Uterus (tissue), 4 donors: ENCODE results near the gene PYGM. TPM values are rescaled to one million over a fixed set of nuclear protein-coding genes. Genes with fewer than 3 reads are reported as not detected.

Experiments
- DNase-seq, 2 donors: peaks; one replicate each; pipeline ENCODE4 v3.0.0-alpha.2; 2019 to 2020
- H3K27ac ChIP-seq, 2 donors: fragments of 200-600 bp; sonication (generic); 1 replicate in 1 of 2; 2 replicates in 1 of 2; pipeline ENCODE4 v1.5.1; 2016 to 2018
- H3K27me3 ChIP-seq, 2 donors: fragments of 200-600 bp; sonication (generic); one replicate each; pipeline ENCODE4 v1.5.1; 2018 to 2019; ENCODE audit warnings: control low read depth in 1 of 2
- H3K36me3 ChIP-seq, 2 donors: fragments of 200-600 bp; sonication (generic); one replicate each; pipeline ENCODE4 v1.5.1; 2019; ENCODE audit warnings: control low read depth in 1 of 2
- H3K4me1 ChIP-seq, 2 donors: fragments of 200-600 bp; sonication (generic); one replicate each; pipeline ENCODE4 v1.5.1; 2018 to 2019; ENCODE audit warnings: control low read depth in 1 of 2
- H3K4me3 ChIP-seq, 2 donors: fragments of 200-600 bp; sonication (generic); 1 replicate in 1 of 2; 2 replicates in 1 of 2; pipeline ENCODE4 v1.5.1; 2018 to 2019; ENCODE audit warnings: mild to moderate bottlenecking in 1 of 2
- H3K9me3 ChIP-seq, 2 donors: fragments of 200-600 bp; sonication (generic); one replicate each; pipeline ENCODE4 v1.5.1; 2019; ENCODE audit warnings: control low read depth in 1 of 2
- CTCF ChIP-seq, 4 experiments: fragments of 200-600 bp in 2 of 4; fragments of 450-650 bp in 2 of 4; sonication (generic) in 2 of 4; IDR thresholded peaks; one replicate each; pipeline ENCODE4 v1.5.1; 2016 to 2019; ENCODE audit warnings: antibody characterized with exemption in 4 of 4, mild to moderate bottlenecking in 2 of 4, moderate library complexity in 1 of 4
- POLR2A ChIP-seq, 2 donors: fragments of 450-650 bp; IDR thresholded peaks; one replicate each; pipeline ENCODE4 v1.6.1; 2016; ENCODE audit warnings: antibody characterized with exemption in 2 of 2, mild to moderate bottlenecking in 1 of 2, moderate library complexity in 1 of 2
- intact Hi-C: fragments of 100-400 bp; cut with DNase I; formaldehyde crosslinking; loops from one replicate; pipeline ENCODE4 v1.15.1; 2023; ENCODE audit warnings: low total_unique reads
- total RNA-seq, 4 donors: library from RNA; depleted of rRNA in 3 of 4; stranded (reverse); fragments of >200 nt in 3 of 4; gene quantifications; one replicate each; pipeline versions ENCODE4 v1.1.0 to v1.2.4, GENCODE V29; 2014 to 2023
- donor health status: DM: yes; HTN: yes; CAD: no.

PYGM gene
- total RNA-seq, 4 donors from 2014 or later = 2.9 to 42.8 (median 11.4) TPM

GRCh38 chr11:64715110-64715509 is 44.7 kb downstream of the PYGM start:
- peaks cover 32 to 62% of the 10 kb centered on the region in 2 donors for H3K27me3 ChIP-seq
- no peak for TF ChIP-seq POLR2A (IDR thresholded peaks at IDR 0.05)
- no peak for TF ChIP-seq CTCF (IDR thresholded peaks at IDR 0.05)
- no peak overlapping the region for H3K4me3 ChIP-seq
- DNase-seq = no peak
- no peak overlapping the region for H3K27ac ChIP-seq
- intact Hi-C loops = no loop called here
- H3K9me3 ChIP-seq = no peaks in the 10 kb centered on the region
- peaks cover 0 to 13% of the 10 kb centered on the region in 2 donors for H3K4me1 ChIP-seq
- H3K36me3 ChIP-seq = no peaks in the 10 kb centered on the region

GRCh38 chr11:64714666-64715065 is 45.1 kb downstream of the PYGM start:
- Histone ChIP-seq H3K27me3 (peaks cover 32 to 64% of the 10 kb centered on the region in 2 donors), H3K4me3 (no peak overlapping the region), H3K36me3 (no peaks in the 10 kb centered on the region), H3K27ac (no peak overlapping the region), H3K4me1 (peaks cover 0 to 13% of the 10 kb centered on the region in 2 donors), H3K9me3 (no peaks in the 10 kb centered on the region)
- no peak for DNase-seq
- intact Hi-C loops = no loop called here
- TF ChIP-seq POLR2A (IDR thresholded peaks at IDR 0.05) (no peak), CTCF (IDR thresholded peaks at IDR 0.05) (no peak)

- TF ChIP-seq POLR2A (IDR thresholded peaks at IDR 0.05) = no peak
- TF ChIP-seq CTCF (IDR thresholded peaks at IDR 0.05) = no peak
- H3K4me3 ChIP-seq = no peak overlapping the region
- intact Hi-C loops = no loop called here
- no peak for DNase-seq
- no peaks in the 10 kb centered on the region for H3K36me3 ChIP-seq
- no peaks in the 10 kb centered on the region for H3K9me3 ChIP-seq
- H3K27ac ChIP-seq = no peak overlapping the region
- peaks cover 0 to 13% of the 10 kb centered on the region in 2 donors for H3K4me1 ChIP-seq
- peaks cover 32 to 66% of the 10 kb centered on the region in 2 donors for H3K27me3 ChIP-seq
These were observed 45.9 kb downstream of the PYGM start for GRCh38 chr11:64713781-64714363.

GRCh38 chr11:64713016-64713707 is 46.6 kb downstream of the PYGM start:
- Histone ChIP-seq H3K4me1 (peaks cover 0 to 13% of the 10 kb centered on the region in 2 donors), H3K36me3 (no peaks in the 10 kb centered on the region), H3K9me3 (no peaks in the 10 kb centered on the region), H3K4me3 (no peak overlapping the region), H3K27me3 (peaks cover 32 to 60% of the 10 kb centered on the region in 2 donors), H3K27ac (no peak overlapping the region)
- intact Hi-C loops = no loop called here
- TF ChIP-seq CTCF (IDR thresholded peaks at IDR 0.05) (no peak), POLR2A (IDR thresholded peaks at IDR 0.05) (no peak)
- DNase-seq = peak in 1 of 2 donors; percentile 42

GRCh38 chr11:64712430-64713015 is 47.3 kb downstream of the PYGM start:
- Histone ChIP-seq H3K9me3 (no peaks in the 10 kb centered on the region), H3K27me3 (peaks cover 32 to 60% of the 10 kb centered on the region in 2 donors), H3K36me3 (no peaks in the 10 kb centered on the region), H3K27ac (no peak overlapping the region), H3K4me3 (no peak overlapping the region), H3K4me1 (peaks cover 0 to 13% of the 10 kb centered on the region in 2 donors)
- TF ChIP-seq POLR2A (IDR thresholded peaks at IDR 0.05) (no peak), CTCF (IDR thresholded peaks at IDR 0.05) (no peak)
- intact Hi-C loops = no loop called here
- no peak for DNase-seq
